T-helper 1 cell treated with Interleukin-12 subunit alpha and Interleukin-12 subunit beta and Interleukin-4 antibody, amounts not matched to agents 30 ng/mL and 1 ng/mL, for 36 hours (primary cell): ENCODE measurements around the gene UBLCP1. TPM values are rescaled to one million over a fixed set of nuclear protein-coding genes. Genes with fewer than 3 reads are reported as not detected.
"Not testable (repeated sequence)": the region's sequence is repeated elsewhere in the genome, so short reads cannot be mapped to it uniquely, and the experiment has no call there.

Experiments
- intact Hi-C: fragments of 100-400 bp; cut with micrococcal nuclease; formaldehyde crosslinking; loops from one replicate; pipeline ENCODE4 v1.15.1; 2024
- total RNA-seq: library from RNA; stranded (reverse); gene quantifications from 2 replicates; pipeline ENCODE4 v1.2.3, GENCODE V29; 2022

The UBLCP1 gene, protein sequence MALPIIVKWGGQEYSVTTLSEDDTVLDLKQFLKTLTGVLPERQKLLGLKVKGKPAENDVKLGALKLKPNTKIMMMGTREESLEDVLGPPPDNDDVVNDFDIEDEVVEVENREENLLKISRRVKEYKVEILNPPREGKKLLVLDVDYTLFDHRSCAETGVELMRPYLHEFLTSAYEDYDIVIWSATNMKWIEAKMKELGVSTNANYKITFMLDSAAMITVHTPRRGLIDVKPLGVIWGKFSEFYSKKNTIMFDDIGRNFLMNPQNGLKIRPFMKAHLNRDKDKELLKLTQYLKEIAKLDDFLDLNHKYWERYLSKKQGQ
- total RNA-seq, result 31.9 and 33.4 TPM in 2 replicates

DNA sequence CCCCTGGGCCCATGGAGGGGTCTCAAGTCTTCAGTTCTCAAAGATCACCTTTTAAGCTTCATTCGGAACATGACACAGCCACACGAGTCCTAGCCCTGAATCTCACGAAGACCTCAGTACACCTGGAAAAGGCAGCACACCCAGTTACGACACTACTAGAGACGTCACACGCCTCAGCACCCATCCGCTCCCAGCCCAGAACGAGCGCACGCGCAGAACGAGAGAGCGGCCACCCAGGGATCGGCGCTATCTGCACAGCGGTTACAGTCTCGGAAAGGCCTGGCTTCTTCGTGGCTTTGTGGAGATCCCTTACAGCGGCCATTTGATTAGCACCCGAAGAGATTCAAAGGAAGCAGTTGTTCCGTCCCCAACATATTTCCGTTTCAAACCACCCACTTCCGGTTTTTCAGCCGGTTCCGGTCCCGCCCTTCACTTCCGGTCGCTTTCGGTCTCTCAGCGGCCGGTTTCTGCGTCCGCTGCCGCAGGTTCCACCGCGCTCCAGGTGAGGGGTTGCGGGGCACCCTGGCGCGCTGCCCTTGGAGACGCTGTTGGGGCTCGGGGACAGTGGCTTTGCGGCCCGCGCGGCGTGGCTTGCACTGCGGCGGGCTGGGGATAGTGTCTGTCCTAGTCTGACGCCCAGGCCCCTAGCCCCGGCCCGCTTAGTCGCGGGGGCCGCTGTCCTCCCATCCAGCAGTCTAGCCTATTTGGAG is at the start of gene UBLCP1:
Gene UBLCP1, plus strand, starts transcription at position 432 of the 710 bp plus-strand sequence. CDS start 5,626 bp downstream, outside the sequence.
- intact Hi-C loops, result loop anchor here (1.0 to 2.0 kb wide), 13 partner anchors 54 to 1404 kb away; partner anchors contain the start of genes CLINT1, PTTG1, PWWP2A and RNF145

DNA sequence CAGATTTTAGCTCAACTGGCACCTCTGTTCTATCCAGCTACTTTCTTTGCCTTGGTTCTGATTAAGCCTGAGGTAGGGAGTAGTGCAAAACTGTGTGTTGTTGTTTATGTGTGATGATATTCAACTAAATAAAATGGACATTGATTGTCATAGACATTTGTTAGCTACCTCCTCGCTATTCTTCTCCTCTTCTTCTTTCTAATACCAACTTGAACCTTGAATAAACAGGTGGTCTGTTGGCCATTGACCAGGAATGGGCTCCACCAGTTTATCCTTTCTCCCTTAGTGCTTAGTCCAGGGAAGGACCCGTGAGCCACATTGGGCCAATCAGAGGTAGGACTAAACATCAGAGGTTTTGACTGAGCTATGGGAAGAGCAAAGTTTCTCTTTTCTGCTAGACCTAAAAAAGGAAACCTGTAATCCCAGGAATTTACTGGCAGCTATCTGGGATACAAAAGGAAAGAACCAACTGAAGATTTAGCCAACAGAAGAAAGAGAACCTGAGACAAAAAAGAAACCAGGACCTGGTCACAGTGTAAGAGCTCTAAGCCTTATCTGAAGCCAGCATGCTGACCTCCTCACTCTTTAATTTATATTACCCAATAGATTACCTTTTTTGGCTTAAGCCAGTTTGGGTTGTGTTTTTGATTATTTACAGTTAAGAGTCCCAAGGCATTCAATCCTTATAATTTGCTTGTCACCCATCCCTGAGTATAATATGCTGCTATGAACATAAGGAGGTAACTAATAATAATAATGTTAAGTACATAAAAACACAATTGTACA is 48.4 kb upstream of the UBLCP1 start:
- intact Hi-C loops, result no loop called here

DNA sequence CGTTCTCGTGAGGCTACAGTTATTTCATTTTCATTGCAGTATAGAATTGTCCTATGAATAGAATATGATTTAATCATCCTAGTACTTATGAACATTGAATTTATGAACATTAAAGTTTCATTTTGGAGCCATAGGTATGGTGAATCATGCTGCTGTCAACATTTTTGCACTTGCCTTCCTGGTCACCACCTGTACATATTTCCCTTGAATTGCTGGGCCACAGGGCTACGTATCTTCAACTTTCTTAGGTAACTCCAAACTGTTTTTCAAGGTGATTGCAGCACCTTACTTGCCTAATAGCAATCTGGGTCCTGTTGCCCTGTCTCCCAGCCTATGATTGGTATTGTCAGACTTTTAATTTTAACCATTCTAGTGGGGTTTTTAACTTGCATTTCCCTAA is 47.2 kb upstream of the UBLCP1 start:
- intact Hi-C loops, result no loop called here

DNA sequence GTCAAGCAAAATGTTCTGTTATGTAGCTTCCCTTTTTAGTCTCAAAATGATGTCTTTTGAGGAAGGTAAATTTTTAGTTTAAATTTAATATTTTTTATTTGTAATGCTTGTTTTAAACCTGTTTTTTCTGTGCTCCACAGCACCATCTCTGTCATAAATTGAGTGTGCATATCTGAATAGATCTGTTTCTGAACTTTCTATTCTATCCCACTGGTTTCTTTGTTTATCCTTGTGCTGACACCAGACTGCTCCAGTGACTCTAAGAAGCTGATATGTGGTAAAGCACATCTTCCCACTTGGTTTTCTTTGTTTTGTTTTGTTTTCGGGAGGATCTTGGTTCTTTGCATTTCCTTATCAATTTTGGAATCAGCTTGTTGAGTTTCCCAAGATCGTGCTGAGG is 46.6 kb upstream of the UBLCP1 start:
- intact Hi-C loops, result no loop called here

DNA sequence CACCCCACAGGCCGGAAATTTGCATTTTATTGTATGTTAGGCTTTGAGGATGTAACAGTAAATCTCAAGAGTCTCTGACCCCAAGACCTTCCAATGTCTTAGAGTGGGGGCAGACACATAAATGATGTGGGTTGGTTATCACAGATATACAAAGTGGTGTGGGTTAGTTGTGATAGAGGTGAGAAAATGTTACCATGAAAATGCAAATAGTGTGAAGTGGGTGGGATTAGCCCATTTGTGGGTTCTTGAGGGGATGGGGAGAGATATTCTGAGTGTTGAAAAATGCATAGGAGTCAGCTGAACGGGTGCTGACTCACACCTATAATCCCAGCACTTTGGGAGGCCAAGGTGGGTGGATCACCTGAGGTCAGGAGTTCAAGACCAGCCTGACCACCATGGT is 45.9 kb upstream of the UBLCP1 start:
- intact Hi-C loops, result no loop called here

DNA sequence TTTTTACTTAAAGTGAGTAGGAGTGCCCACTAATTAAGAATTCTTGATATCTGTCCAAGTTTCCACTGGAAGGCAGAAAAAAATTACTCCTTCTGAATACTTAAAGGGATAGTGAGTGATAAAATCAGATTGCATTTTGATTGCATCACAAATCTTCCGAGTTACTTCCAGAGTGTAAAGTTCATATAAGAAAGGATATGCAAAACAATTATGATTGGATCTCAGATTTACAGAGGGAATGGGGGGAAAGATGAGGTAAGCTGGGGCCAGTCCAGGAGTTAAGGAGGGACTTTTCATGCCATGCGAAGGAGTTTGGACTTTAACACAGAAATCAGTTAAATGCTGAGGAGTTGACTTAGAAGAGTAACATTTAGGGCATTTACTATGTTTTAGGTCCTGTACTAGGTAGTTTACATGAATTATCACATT is 44.5 kb upstream of the UBLCP1 start:
- intact Hi-C loops, result no loop called here

DNA sequence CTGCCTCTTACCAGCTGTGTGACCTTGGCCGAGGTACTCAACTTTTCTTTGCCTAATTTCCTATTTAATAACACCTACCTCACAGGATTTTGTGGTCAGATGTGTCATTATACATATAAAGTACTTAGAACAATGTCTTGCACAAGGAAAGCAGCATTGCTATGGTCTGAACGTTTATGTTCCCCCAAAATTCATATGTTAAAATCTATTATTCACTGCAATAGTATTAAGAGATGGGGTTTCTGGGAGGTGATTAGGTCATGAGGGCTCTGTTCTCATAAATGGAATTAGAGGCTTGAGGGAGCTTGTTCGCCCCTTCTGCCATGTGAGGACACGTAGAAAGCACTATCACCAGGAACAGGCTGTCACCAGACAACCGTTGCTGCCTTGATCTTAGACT is 42.9 kb upstream of the UBLCP1 start:
- intact Hi-C loops, result no loop called here

DNA sequence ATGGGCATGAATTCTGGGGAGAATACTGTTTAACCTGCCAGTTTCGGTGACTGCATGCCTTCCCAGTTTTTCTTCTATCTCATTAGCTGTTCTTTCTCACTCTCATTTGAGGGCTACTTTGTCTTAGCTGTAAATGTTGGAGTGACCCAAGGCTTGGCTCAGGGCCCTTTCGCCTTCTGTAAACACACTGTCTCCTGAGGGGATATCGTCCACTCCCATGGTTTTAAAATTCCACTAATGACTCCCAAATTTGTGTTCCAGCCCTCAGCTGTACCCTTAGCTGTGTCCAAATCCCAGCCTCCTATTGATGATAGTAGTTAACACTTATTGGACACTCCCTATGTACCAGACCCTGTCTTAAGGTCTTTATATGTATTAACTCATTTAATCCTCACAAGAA is 39.6 kb upstream of the UBLCP1 start:
- intact Hi-C loops, result no loop called here

DNA sequence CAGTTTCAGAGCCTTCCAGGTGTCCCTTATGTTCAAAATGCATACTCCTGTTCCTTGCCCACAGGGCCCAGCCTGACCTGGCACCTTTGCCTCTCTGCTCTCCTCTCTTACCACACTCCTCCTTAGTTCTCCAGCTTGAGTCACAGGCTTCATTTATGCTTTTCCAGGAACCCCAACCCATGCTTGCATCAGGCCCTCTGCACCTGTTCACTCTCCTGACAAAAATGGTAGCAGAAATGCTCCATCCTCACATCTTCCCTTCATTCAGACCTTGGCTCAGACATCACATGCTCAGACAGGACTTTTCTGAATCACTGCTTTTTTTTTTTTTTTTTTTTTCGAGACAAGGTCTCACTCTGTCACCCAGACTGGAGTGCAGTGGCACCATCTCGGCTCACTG is 38.6 kb upstream of the UBLCP1 start:
- intact Hi-C loops, result no loop called here

DNA sequence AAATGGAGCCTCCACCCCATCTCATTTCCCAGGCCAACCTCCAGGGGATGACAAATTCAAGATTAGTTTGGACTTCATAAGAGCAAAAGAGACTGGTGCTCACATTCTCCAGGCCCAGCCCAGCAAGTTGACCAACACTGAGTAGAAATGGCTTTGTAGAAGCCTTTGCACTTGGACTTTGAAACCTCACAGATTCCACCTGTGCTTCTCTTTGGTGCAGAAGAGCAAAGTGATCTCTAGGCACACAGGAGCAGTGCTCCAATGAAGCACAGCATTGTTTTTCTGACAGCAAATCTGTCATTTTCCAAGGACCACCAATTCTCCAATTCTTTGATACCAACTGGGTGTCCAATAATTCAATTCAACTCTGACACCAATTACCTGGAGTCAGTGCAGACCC is 36.6 kb upstream of the UBLCP1 start:
- intact Hi-C loops, result no loop called here

DNA sequence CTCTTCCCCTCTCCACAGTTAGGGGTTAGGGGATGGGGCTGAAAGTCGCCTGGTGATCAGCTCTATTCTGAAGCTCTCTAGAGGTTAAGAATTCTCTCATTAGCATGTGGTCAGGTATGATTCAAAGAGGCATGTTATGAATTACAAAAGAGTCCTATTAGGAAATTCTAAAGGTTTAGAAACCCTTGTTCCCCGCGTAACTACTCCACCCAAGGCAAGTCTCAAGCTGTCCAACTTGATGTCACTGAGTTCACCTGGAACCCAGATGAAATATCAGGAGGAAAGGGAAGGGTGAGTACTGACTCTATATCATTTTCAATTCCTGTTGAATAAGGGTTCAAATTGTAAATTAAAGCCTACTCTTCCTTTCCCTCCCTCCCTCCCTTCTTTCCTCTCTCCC is 35.6 kb upstream of the UBLCP1 start:
- intact Hi-C loops, result no loop called here

DNA sequence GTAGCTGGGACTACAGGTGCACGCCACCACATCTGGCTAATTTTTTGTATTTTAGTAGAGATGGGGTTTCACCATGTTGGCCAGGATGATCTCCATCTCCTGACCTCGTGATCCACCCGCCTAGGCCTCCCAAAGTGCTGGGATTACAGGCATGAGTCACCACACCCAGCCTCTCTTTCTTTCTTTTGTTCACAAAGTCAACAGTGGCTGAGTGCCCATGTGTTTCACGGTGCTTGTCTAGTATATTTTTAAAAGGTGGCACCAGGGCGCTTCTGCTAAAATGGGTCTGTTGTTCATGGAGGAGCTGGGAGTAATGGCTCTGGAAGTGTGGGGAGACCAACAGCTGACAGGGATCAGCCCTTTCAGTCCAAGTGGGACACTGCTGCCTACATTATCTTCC is 35.0 kb upstream of the UBLCP1 start:
- intact Hi-C loops, result not testable (repeated sequence)

DNA sequence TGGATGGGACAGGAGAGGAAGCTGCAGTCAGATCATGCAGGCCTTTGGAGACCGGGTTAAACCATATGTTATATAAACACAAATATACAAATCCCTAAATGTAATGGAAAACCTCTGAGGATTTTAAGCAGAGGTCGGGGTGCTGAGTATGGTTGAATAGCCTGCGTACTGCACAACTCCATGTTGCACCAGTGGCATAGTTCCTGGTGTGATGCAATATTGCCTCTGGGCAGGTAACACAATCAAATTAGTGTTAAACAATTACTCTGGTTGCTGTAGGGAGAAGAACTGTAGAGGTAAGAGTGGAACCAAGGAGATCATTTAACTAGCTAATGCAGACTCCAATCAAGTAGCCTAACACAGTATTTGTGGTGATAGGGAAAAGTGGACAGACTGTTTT is 32.4 kb upstream of the UBLCP1 start:
- intact Hi-C loops, result no loop called here

DNA sequence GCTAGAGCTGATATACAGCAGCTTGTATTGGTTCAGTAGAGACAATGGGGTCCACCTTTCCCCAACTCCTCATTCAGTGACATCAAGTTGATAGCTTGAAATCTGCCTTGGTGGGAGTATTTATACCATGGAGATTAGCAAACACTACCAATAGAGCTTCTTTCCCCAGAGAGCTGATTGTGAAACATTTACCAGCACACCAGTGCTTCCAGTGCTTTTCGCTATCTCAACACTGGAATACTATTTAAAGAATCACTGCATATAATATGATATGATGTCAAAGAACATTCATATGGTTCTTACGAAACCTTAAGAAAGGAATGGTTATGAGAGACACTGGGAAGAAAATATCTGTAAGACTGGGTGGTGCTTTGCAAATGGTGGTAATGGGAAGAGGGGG is 31.9 kb upstream of the UBLCP1 start:
- intact Hi-C loops, result no loop called here

DNA sequence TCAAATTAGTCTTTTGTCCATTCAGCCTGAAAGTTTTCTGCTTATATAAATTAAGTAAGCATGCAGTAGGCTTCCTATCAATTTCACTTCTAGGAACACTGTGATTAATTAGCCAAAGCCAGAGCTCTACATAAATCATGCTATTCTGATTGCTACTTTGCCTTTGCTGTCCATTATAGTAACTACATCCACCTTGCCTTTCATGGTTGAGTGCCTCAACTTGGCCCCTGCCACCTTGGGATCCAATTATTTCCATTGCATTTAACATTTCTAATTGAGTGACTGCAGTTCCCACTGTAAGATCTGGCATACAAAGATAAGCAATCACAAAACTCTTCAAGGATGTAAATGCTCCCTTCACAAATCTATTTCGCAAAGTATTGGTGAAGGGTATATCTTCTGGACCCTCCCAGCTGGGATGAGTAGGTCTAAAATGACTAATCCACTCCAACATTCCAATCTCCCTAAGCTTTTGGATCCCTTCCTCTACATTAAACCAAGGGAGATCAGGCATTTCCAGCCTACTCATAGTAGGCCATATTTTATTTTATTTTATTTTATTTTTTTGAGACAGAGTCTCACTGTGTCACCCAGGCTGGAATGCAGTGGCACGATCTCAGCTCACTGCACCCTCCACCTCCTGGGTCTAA is 27.1 kb upstream of the UBLCP1 start:
- intact Hi-C loops, result not testable (repeated sequence)

DNA sequence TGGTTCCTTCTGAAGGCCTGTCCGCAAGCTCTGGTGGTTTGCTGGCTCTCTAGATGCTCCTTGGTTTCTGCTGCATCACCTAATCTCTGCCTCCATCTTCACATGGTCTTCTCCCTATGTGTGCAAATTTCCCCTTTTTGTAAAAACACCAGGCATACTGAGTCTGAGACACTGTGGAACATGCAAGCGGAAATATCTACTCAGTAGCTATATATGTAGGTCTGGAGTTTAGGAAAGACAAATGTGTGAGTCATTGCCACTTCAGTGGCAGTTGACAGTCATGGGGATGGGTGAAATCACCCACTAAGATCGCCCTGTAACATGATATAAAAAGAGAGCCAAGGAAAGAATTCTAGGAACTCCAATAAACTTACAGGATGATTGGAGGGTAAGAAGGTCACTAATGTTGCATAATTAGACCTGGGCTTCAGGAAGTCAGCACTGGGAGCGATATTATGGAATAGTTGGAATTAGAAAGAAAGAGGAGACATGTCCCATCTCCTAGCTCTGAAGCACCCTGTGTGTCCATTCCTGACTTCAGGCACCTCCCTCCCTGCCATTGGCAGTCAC is 22.7 kb upstream of the UBLCP1 start:
- intact Hi-C loops, result no loop called here

DNA sequence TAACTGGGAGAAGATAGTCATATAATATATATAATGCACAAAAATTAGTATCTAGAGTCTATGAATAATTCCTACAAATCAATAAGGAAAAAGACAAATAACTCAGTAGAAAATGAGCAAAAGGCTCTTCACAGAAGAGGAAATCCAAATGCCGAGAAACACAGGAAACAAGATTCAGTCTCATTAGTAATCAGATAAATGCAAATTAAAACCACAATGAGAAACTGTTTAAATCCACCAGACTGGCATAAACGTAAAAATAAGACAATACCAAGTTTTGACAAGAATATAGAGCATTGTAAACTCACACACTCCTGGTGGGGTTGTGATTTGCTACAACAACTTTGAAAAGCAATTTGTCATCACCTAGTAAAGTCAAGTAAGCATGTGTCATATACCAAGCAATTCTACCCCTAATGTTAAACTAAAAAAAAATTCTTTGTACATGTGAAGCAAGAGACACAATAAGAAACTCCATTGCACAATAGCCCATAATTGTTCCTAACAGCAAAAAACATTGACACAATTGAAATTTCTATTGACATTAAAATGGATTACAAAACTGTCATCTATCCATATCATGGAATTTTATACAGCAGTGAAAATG is 21.0 kb upstream of the UBLCP1 start:
- intact Hi-C loops, result loop anchor here (2.0 kb wide), 1 partner anchor 33 kb away; the partner anchor contains the start of gene RNF145

DNA sequence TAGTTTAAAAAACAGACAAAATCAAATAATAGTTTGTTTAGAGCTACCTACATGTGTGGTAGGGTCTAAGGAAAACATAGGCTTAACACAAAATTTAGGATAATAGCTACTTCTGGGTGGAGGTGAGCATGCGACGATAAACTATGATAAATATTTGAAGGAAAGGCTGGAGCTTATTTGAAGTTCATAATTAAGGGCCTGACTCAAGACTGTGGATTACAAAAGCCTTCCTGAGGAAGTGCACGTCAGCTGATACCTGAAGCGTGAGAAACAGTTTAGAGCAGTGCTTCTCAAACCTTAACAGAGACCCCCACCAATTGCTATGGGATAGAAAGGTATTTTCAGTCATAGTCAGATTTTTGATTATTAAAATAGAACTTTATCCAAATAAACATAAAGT is 20.4 kb upstream of the UBLCP1 start:
- intact Hi-C loops, result loop anchor here (2.0 kb wide), 1 partner anchor 34 kb away; the partner anchor contains the start of gene RNF145

DNA sequence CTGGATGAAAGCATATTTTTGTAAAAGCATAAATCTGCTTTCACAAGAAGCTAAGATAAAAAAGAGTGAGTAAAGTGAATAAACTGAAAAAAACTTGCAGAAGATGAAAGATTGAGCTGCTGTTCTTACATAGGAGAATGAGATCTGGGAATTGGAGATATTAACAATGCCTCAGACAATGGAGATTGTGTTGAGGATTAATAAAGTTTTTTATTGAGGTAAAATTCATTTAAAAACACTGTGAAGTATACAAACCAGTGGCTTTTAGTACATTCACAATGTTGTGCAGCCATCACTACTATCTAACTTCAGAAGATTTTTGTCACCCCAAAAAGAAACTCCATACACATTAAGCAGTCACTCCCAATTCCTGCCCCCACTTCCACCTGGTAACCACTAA is 19.7 kb upstream of the UBLCP1 start:
- intact Hi-C loops, result loop anchor here (2.0 kb wide), 1 partner anchor 35 kb away; the partner anchor contains the start of gene RNF145

DNA sequence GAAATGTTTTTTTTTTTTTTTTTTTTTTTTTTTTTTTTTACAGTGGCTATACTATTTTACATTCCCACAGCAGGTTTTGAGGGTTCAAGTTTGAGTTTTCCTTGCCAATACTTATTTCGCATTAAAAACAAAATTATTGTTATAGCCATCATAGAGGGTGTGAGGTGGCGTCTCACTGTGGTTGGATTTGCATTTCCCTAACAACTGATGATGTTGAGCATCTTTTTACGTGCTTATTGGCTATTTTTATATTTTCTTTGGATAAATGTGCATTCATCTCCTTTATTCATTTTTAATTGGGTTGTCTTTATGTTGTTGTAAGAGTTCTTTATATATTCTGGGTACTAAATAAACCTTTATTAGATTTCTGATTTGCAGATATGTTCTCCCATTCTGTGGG is 18.9 kb upstream of the UBLCP1 start:
- intact Hi-C loops, result no loop called here

DNA sequence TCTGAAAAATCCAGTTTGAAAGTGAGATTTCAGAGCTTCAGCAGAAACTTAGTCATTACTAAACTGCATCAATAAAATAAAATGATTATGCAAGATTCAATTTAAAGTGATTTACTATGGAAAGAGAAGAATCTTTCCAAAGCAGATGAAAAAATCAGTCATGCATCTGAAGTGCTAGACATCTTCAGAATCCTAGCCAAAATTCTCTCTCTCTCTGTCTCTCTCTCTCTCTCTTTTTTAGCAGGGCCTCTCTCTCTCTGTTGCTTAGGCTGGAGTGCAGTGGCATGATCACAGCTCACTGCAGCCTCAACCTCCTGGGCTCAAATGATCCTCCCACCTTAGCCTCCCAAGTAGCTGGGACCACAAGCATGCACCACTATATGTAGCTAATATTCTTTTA is 18.2 kb upstream of the UBLCP1 start:
- intact Hi-C loops, result no loop called here
